Hematopoietic multipotent progenitor cell treated with erythropoietin and hydrocortisone succinate and interleukin-3 and kit ligand, for 6 days (in vitro differentiated cells): ENCODE measurements around the gene PRTN3.
"Not testable (repeated sequence)": the region's sequence is repeated elsewhere in the genome, so short reads cannot be mapped to it uniquely, and the experiment has no call there.

Source experiments
- DNase-seq: peaks from one replicate; pipeline ENCODE4 v3.0.0-alpha.2; 2015

PRTN3 gene

DNA sequence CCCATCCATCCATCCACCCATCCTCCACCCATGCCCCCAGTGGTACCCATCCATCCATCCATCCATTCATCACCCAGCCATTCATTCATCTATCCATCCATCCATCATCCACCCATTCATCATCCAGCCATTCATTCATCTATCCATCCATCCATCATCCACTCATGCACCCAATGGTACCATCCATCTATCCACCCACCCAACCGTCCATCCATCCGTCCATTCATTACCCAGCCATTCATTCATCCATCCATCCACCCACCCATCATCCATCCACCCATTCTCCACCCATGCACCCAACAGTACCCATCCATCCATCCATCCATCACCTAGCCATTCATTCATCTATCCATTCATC is 24.3 kb upstream of the PRTN3 start:
- no peak for DNase-seq

DNA sequence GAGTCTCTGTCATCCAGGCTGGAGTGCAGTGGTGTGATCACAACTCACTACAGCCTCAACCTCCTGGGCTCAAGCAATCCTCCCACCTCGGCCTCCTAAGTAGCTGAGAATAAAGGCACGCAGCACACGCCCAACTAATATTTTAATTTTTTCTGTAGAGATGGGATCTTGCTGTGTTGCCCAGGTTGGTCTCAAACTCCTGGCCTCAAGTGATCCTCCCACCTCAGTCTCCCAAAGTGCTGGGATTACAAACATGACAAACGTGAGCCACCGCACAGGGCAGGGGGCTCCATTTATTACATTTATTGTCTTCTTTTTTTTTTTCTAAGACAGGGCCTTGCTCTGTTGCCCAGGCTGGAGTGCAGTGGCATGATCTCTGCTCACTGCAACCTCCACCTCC is 20.6 kb upstream of the PRTN3 start:
- DNase-seq: not testable (repeated sequence)

DNA sequence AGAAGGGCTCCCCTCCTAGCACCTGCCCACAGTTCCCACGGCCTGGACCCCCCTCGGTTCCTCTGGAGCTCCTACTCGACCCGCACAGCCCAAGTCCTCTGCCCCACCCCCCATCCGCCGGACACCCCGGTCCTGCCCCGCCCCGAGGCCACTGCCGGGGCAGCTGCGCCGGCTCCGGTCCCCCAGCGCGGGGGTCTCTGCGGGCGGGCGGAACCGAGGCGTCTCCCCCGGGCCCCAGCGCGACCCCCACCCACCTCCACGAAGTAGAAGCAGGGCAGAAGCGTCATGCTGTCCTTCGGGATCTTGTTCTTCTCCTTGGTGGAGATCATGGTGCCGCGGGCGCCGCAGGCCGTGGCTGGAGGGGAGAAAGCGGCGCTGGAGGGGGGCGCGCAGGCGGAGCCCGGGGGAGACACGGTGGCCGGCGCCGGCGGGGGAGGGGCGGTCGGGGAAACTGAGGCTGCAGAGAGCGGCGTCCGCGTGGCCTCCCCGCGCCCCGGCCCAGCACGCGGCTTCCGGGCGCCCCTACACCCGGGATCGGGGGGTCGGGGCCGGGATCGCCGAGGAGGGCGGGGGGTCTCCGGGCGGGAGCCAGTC is 19.5 kb upstream of the PRTN3 start:
- DNase-seq: no peak

DNA sequence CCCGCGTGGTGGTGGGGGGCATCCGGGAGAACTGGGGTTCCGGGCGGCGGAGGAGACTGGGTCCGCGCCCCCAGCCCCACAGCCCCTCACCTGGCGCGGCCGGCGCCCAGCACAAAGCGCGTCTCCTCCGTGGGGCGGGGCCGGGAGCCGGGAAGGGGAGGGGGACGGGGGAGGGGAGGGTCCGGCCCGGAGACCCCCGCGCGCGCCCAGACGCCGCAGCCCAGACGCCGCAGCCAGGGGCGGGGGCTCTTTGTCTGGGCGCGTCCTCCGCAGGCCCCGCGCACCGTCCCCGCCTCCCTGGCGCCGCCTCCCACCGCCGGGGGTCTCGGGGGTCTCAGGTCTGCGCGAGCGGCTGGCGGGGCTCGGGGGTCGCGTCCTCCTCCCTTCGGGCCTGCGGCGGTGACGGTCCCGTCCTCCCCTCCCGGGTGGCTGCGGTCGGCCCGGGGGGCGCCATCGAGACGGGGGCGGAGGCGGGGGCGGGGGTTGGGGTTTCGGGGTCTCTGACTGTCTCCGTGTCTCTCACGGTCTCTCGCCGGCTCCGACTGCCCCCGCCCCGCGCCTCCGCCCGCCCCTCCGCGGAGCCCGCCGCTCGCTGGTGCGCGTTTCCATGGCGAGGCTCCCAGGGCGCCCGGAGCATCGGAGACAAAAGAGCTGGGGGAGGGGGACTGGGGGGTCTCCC is 18.8 kb upstream of the PRTN3 start, which contains the start of gene PLPPR3:
PLPPR3 (minus strand) TSS at position 131 of the 679 bp plus-strand sequence. CDS start 396 bp downstream, outside the sequence.
- no peak for DNase-seq

DNA sequence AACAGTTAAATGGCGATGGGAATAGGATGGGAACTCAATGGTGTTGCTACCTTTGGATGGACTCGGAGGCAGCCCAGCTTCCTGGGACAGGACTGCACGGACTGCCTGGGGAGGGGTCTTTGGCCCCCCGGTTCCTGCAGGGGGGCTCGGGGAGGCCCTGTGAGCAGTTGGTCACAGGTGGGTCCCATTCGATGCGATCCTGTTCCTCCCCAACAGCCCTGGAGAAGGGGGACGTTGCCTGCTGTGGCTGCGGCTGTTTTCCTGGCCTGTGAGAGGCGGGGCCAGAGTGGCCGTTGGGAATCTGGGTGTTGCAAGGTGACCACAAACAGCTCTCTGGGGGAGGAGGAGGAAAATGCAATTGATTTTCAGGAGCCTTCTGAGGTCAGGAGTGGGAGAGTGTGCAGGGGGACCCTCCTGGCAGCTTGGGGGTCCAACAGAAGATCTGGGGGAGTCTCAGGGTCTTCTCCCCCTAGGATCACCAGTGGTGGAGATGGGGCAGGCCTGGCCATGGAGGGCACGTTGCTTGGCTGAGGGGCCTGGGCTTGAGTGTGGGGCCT is 17.2 kb upstream of the PRTN3 start:
- DNase-seq: no peak

DNA sequence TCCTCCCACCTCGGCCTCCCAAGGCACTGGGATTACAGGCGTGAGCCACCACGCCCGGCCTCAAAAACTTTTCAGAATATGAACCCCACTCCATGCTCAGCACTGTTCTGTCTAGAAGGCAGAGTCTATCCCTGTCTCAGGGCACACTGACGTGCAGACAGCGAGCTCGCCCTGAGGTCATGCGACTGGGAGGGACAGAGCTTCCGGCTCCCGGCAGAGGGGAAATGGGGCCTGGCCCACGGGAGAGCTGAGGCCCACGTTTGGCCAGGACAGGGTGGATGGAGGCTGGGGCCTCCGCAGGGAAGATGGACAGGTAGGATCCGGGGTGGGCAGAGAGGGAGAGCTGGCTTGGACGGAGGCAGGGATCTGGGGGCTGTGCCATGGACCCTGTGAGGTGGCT is 15.9 kb upstream of the PRTN3 start:
- DNase-seq: no peak

DNA sequence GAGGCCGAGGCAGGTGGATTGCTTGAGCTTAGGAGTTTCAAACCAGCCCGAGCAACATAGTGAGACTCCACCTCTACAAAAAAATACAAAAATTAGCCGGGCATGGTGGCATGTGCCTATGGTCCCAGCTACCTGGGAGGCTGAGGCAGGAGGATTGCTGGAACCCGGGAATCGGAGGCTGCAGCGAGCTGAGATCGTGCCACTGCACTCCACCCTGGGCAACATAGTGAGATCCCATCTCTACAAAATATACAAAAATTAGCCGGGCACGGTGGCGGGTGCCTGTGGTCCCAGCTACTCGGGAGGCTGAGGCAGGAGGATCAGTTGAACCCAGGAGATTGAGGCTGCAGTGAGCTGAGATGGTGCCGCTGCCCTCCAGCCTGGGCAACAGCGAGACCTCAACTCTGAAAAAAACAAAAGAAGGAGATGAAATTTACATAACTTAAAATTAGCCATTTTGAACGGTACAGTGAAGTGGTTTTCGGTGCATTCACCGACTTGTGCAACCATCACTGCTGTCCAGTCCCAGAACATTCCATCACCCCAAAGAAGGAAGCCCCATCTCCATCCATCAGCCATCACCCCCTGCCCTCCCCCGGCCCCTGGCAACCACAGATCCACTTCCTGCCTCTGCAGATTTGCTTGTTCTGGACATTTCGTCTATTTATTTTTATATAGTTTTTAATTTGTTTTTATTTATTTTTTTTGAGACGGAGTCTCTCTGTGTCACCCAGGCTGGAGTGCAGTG is 14.7 kb upstream of the PRTN3 start:
- no peak for DNase-seq

DNA sequence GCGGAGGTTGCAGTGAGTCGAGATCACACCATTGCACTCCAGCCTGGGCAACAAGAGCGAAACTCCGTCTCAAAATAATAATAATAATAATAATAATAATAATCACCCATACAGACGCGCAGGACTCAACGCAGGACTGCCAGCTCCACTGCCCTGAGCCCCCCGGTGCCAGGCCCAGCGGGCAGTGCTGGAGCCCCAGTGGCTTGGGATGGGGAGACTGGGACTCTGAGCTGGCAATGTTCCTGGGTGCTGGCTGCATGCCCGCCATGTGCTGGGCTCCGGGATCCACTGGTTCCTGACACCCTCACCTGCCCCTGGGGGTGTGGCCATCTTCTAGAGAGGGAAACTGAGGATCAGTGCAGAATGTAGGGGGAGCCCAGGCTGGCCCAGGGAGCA is 13.5 kb upstream of the PRTN3 start:
- DNase-seq: no peak

DNA sequence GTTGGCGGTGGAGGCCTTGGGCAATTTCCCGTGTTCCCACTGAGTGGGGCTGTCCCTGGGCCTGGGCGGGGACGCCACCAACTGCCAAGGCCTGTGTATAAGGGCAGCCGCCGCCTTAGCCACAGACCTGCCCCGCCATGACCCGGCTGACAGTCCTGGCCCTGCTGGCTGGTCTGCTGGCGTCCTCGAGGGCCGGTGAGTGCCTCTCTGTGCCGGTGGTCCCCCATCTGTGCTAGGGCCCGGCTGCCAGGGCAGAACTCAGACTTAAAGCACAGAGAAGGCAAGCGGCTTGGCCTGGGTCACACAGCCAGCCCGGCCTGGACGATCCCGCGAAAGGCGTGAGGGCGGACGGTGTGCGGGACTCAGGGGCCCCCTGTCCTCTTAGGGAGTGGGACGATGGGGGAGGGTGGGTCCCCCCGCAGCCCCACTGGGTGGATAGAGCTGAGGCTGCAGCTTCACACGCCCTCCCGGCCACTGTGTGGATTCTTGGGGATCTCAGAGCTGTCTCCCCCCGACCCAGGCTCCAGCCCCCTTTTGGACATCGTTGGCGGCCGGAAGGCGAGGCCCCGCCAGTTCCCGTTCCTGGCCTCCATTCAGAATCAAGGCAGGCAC is 13.0 kb upstream of the PRTN3 start, which contains the start of gene AZU1:
AZU1 (plus strand) TSS at position 128 of the 612 bp plus-strand sequence; CDS start at position 138, 10 bp downstream.
- peak; percentile 82 for DNase-seq

DNA sequence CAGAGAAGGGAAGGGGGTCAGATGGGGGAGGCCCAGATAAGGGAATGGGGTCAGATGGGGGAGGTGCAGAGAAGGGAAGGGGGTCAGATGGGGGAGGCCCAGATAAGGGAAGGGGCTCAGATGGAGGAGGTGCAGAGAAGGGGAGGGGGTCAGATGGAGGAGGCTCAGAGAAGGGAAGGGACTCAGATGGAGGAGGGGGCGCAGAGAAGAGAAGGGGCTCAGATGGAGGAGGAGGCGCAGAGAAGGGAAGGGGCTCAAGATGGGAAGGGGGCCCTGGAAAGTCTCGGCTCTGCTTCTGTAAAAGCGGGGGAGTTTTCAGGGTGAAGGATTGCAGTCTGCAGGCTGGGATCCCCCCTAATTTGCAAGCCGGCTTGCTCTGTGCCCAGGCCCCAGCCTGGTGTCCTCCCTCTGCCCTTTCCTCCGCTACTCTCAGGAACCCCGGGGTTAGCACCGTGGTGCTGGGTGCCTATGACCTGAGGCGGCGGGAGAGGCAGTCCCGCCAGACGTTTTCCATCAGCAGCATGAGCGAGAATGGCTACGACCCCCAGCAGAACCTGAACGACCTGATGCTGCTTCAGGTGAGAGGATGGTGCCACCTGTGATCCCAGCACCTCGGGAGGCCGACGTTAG is 11.6 kb upstream of the PRTN3 start:
- DNase-seq: no peak

DNA sequence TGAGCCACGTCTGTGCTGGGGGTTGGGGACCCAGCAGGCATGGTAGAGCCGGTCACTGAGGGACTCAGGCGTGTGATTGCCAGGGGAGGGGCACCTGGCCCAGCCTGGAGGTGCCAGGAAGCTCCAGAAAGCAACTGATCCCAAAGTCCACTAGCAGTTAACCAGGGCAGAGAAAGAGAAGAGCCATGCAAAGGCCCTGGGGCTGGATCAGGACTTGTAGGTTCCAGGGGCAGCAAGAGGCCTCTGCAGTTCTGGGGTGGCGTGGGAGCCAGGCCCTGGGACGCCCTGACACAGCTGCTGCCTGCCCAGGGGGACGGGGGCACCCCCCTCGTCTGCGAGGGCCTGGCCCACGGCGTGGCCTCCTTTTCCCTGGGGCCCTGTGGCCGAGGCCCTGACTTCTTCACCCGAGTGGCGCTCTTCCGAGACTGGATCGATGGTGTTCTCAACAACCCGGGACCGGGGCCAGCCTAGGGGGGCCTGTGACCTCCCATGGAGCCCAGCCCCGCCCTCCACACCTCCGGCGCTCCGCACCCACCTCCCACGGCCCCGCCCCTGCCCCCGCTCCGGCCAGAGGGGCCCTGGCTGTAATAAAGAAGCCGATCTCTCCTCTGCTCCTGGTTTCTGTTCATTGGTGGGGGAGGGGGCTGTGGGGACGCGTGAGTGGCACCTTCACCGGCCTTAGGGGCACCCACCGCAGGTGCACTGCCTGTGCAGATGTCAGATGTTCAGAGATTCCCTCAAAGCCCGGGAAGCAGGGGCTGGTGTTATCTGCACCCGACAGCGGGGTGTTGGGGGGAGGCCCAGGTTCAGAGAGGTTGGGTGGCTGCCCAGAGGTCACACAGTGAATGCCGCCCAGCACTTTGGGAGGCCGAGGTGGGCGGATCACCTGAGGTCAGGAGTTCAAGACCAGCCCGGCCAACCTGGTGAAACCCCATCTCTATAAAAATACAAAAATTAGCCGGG is 9.1 kb upstream of the PRTN3 start:
- DNase-seq: no peak

DNA sequence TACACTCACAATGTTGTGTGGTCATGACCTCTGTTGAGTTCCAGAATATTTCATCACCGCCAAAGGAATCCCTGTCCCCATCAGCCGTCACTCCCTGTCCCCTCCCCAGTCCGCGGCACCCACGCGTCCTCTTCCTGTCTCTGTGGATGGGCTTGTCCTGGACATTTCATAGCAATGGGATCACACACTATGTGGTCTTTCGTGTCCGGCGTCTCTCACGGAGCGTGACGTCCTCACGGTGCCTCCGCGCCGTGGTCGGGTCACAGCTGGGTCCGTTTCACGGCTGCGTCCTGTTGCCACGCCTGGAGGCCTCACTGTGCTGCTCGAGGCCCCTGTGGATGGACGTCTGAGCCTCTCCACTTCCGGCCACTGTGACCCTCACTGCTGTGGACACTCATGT is 6.6 kb upstream of the PRTN3 start:
- no peak for DNase-seq

DNA sequence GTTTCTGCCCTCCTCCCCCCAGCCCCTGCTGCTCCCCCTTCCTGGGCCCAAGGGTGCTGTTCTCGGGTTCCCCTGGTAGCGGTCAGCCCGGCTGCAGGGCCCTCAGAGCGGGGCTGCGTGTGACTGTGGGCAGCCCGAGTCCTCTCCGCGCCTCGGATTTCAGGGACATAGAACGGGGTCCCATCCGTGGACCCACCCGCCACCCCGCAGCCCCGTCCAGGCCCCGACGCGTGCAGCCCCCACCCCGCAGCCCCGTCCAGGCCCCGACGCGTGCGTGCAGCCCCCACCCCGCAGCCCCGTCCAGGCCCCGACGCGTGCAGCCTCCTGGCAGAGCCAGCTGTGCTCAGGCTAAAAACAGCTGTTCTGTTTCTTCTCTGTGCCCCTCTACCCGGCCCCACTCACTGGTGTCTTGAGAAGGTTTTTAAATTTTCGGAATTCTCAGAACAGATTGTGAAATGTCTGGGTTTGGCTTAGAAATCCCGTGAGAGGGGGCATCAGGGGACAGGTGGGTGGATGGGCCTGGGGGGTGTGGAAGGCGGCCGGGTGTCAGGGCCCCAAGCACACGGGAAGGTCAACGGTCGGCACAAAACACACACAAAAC is 5.5 kb upstream of the PRTN3 start:
- no peak for DNase-seq

DNA sequence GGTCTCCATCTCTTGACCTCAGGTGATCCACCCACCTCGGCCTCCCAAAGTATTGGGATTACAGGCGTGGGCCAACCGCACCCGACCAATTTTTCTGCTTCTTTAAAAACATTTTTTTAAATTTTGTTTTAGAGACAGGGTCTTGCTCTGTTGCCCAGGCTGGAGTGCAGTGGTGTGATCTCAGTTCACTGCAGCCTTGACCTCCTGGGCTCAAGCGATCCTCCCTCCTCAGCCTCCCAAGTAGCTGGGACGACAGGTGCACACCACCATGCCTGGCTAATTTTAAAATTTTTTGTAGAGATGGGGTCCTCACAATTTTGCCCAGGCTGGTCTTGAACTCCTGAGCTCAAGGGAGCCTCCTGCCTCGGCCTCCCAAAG is 2.0 kb downstream of the PRTN3 start:
- not testable (repeated sequence) for DNase-seq

DNA sequence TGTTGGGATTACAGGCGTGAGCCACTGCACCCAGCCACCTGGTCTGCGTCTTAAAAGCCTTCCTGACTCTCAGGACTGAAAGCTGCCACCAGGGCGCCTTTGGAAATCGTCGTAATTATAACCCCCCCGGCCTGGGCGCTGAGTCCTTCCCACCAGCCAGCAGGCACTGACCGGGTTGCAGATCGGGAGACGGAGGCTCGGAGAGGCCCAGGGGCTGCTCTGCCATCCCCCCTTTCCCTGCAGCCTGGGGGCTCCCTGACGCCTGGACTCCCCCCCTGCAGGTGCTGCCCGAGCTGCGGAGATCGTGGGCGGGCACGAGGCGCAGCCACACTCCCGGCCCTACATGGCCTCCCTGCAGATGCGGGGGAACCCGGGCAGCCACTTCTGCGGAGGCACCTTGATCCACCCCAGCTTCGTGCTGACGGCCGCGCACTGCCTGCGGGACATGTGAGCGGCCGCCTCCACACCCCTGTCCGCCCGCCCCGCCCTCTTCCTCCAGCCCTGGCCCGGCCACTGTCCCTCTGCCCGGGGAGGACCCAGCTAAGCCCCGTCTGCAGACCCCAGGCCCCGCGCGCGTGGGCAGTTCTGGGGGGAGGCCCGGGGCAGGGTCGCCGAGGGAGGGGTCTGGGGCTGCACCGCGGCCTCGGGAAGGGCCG is 2.5 kb downstream of the PRTN3 start:
- peak; percentile 33 for DNase-seq

DNA sequence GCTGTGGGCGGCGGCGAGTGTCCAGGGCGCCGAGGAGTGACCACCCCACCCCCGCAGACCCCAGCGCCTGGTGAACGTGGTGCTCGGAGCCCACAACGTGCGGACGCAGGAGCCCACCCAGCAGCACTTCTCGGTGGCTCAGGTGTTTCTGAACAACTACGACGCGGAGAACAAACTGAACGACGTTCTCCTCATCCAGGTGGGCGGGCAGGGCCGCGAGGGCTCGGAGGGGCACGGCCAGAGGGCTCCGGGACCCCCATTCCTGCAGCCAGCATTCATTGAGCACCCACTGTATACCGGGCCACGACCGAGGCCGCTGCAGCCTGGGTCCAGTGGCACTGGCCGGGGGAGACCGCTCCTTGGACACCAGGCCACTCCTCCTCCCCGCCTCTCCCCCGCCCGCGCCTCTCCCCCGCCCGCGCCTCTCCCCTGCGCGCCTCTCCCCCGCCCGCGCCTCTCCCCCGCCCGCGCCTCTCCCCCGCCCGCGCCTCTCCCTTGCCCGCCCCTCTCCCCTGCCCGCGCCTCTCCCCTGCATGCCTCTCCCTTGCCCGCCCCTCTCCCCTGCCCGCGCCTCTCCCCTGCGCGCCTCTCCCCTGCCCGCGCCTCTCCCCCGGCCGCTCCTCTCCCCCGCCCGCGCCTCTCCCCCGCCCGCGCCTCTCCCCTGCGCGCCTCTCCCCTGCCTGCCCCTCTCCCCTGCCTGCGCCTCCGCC is 3.2 kb downstream of the PRTN3 start:
- no peak for DNase-seq

DNA sequence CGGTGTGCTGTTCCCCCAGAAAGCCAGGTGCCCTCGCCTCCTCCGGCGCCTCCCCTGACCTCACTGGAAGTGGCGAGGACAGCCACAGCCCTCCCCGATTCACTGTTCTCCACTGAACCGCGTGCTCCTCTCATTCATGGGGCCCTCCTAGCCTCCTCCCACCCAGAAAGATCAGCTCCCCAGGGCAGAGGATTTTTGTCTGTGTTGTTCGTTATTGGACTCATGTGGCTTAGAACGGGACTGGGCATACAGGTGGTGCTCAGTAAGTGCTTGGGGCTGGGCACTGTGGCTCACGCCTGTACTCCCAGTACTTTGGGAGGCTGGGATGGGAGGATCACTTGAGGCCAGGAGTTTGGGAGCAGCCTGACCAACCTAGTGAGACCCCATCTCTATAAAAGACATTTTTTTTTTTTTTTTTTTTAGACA is 3.8 kb downstream of the PRTN3 start:
- DNase-seq: peak; percentile 48

DNA sequence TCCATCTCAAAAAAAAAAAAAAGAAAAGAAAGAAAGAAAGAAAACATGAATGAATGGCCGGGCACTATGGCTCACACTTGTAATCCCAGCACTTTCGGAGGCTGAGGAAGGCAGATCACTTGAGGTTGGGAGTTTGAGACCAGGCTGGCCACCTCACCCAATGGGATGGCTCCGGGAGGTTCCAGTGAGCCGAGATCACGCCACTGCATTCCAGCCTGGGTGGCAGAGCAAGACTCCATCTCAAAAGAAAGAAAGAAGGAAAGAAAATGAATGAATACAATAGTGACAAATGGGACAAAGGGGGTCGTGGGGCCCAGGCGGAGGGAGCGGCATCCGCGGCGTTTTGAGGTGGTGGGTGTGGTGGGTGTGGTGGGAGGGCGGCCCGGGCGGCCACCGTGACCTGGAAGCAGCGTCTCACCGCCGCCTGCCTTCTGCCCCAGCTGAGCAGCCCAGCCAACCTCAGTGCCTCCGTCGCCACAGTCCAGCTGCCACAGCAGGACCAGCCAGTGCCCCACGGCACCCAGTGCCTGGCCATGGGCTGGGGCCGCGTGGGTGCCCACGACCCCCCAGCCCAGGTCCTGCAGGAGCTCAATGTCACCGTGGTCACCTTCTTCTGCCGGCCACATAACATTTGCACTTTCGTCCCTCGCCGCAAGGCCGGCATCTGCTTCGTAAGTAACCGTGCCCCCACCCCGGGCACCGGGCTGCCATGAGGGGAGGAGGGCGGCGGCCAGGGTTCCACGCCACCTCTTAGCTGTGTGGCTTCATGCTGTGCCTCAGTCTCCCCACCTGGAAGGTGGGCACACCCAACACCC is 5.1 kb downstream of the PRTN3 start:
- DNase-seq: no peak

DNA sequence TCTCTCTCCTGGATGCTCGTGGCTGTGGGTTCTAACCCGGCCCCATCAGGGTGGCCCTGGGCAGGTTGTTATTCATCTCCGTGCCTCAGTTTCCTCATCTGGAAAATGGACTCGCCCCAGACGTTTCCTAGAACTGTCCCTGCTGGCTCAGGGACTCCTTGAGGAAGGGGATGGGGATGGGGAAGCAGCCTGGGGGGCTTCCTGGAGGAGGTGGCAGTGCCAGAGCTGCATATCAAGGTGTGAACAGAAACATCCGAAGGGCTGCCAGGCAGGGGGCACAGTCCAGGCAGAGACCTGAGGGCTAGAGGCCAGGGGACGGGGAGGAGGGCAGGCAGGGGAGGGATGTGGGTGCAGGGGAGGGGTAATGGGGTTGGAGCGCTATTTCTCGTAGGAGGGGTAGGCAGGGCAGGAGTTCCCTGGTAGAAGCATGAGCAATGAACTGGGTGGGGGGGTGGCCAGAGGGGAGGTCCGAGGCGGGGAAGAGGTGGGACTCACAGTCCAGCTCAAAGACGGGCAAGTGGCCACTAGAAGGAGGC is 7.7 kb downstream of the PRTN3 start:
- no peak for DNase-seq
